Measurements from ENCODE around the gene RTN4RL2.
A peak's percentile ranks its signal among the peaks of the same experiment; 100 is the strongest.

Gene RTN4RL2

DNA sequence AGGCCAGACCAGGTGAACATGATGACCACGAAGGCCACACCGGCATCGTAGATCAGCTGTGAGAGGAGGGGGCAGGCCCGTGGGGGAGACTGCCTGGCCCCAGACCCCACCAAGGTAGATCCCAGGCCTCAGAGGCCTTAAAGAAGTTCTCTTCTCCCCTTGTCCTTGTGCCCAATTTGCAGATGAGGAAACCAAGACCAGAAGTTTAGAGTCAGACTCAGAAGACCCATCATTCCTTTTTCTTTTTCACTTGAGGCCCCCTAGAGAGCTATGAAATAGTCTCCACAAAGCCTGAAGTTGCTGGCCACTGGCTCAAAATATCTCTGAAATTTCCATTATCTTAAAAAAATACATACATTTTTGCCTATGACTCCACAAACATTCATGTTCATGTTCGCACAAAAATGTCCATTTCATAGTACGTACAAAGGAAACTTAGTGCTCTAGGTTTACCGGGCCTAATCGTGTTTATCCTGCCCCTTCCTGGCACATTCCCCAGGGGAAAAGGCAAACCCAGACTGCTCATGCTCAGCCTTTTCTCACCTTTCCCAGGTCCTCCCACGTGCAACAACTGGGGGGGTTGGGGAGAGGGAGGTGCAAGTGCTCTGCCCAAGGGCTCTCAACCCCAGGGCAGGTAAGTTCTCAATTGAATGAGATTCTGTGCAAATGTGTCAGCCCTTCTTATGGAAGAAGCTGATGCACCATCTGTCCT lies 35.9 kb downstream of the RTN4RL2 start:
- TF ChIP-seq, protein P1, sequence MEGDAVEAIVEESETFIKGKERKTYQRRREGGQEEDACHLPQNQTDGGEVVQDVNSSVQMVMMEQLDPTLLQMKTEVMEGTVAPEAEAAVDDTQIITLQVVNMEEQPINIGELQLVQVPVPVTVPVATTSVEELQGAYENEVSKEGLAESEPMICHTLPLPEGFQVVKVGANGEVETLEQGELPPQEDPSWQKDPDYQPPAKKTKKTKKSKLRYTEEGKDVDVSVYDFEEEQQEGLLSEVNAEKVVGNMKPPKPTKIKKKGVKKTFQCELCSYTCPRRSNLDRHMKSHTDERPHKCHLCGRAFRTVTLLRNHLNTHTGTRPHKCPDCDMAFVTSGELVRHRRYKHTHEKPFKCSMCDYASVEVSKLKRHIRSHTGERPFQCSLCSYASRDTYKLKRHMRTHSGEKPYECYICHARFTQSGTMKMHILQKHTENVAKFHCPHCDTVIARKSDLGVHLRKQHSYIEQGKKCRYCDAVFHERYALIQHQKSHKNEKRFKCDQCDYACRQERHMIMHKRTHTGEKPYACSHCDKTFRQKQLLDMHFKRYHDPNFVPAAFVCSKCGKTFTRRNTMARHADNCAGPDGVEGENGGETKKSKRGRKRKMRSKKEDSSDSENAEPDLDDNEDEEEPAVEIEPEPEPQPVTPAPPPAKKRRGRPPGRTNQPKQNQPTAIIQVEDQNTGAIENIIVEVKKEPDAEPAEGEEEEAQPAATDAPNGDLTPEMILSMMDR (conservative IDR thresholded peaks at IDR 0.05; ENCODE audit: low read depth, low read length), result no peak
- no peak for DNase-seq (ENCODE audit: low read depth)
- H3K4me3 ChIP-seq (ENCODE audit: low read depth, low read length), result no peak overlapping the region

DNA sequence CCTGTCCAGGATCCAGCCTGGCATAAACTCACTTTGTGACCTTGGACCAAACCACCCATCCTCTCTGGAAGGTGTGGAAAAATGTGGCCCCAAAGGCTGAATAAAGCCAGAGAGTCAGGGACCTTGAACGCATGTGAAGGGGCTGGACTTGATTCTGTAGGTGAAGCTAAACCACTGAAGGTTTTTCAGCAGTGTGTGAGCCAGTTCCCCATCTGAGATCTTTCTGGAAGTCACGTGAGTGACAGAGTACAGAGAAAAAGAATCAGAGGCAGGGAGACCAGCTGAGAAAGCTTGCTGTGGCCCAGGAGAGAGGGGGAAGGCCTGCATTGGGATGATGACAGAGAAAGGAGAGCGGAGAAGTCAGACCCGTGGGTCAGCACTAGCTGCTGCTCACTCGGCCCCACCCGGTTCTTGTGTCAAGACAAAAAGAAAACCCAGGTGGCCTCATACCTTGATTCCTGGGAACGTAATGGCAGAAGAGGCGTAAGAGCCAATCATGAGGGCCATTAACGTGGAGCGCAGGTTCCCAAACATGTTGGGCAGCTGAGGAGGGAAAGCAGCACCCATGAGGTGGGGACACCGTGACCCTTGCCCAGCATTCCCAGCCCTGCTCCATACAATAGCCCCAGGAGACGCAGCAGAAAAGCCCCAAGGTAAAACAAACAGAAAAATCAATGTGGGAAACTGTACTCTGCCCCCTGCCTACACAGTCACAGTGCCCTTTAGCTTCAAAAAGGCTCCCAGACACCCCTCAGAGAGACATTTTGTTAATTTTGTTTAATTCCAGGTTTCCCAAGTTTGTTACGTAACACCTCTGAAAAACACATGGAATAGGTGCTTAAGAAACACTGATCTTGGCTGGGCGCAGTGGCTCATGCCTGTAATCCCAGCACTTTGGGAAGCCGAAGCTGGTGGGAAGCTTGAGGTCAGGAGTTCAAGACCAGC lies 37.2 kb downstream of the RTN4RL2 start:
- TF ChIP-seq, protein P1 (conservative IDR thresholded peaks at IDR 0.05; ENCODE audit: low read depth, low read length), result no peak
- no peak for DNase-seq (ENCODE audit: low read depth)
- H3K4me3 ChIP-seq (ENCODE audit: low read depth, low read length), result no peak overlapping the region

DNA sequence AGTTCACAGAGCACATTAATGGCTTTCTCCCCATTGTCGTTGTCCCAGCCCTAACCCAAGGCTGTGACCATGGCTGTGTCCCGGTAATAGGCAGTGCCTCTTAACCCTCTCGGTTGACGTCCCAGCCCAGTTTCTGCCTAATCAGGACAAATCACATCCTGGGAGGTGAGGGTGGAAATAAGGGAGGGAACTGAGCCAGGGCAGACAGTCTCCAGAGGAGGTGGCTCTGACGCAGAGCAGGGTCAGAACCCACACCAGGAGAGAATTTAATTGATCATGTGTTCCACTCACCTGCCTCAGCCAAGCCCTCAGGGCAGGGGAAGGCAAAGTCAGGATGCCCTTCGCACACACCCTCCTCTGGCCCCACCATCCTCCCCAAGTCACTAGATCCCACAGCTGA lies 38.2 kb downstream of the RTN4RL2 start:
- TF ChIP-seq, protein P1 (conservative IDR thresholded peaks at IDR 0.05; ENCODE audit: low read depth, low read length), result no peak
- no peak overlapping the region for H3K4me3 ChIP-seq (ENCODE audit: low read depth, low read length)

DNA sequence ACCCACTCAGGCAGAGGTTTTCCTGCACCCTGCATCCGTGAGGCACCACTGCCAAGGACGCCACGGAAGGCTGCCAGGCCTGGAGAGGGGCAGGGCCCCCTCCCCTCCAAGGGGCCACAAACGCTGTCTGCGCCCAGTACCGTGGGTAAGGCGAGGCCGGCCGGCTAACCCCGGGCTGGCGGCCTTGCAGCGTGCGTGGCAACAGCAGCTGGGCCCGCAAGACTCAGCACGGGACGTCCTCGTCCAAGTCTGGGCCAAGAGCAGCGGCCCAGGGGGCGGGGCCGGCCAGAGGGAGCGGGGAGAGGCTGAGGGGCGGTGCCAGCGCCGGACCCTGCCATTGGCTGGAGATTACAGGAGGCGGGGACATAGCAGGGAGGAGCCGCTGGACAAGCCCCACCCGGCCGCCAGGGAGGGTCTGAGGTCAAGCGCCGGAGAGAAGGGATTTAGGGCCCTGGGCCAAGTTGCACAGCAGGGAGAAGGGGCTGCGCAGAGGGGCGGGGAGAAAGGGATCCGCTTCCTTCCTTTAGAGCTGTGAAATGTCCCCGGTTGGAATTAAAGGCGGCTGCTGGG lies 39.2 kb downstream of the RTN4RL2 start:
- H3K4me3 ChIP-seq (ENCODE audit: low read depth, low read length), result peak overlapping the region; percentile 49
- TF ChIP-seq, protein P1 (conservative IDR thresholded peaks at IDR 0.05; ENCODE audit: low read depth, low read length), result no peak
- peak; percentile 97 for DNase-seq (ENCODE audit: low read depth)

More for the DNA sequence above, 38.2 kb downstream of the RTN4RL2 start:
- no peak for DNase-seq (ENCODE audit: low read depth)

DNA sequence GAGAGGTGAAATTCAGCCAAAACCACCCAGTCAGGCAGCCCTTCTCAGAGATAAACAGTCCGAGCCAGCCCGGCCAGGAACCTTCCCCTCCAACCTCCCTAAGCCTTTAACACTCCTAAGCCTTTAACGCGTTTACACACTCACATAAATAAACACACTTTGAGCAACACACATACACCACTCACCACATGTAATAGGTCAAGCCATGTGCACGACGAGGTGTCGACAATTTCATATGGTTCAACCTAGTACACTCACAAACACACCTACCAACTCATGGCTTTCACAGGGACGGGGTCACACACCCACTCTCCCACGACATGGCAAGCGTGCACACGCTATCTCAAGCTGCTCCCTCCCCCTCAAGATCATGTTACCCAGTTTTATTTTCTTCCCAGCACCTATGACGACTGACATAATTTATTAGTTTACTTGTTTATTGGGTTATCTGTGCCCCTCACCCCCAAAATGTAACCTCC lies 39.7 kb downstream of the RTN4RL2 start:
- no peak for DNase-seq (ENCODE audit: low read depth)
- TF ChIP-seq, protein P1 (conservative IDR thresholded peaks at IDR 0.05; ENCODE audit: low read depth, low read length), result no peak
- H3K4me3 ChIP-seq (ENCODE audit: low read depth, low read length), result peak overlapping the region; percentile 49

DNA sequence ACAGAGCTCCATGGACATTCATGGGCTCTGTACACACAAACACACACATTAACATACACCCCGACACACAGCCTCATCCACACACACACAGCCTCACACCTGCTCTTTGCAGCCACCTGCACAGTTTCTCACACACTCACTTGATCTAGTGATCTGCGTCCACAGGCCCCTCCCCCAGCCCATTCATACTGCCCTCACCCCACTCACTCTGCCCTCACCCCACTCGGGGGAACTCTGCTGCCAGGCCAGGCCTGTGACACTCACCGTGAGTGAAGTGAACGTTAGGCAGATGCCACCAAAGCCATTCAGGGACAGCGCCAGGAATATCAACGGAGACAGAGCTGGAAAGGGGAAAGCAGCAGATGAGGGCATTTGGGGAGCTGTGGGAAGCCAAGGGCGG lies 40.2 kb downstream of the RTN4RL2 start:
- DNase-seq (ENCODE audit: low read depth), result no peak
- TF ChIP-seq, protein P1 (conservative IDR thresholded peaks at IDR 0.05; ENCODE audit: low read depth, low read length), result no peak
- no peak overlapping the region for H3K4me3 ChIP-seq (ENCODE audit: low read depth, low read length)
